Measurements from ENCODE around the gene CRELD2.

DNA sequence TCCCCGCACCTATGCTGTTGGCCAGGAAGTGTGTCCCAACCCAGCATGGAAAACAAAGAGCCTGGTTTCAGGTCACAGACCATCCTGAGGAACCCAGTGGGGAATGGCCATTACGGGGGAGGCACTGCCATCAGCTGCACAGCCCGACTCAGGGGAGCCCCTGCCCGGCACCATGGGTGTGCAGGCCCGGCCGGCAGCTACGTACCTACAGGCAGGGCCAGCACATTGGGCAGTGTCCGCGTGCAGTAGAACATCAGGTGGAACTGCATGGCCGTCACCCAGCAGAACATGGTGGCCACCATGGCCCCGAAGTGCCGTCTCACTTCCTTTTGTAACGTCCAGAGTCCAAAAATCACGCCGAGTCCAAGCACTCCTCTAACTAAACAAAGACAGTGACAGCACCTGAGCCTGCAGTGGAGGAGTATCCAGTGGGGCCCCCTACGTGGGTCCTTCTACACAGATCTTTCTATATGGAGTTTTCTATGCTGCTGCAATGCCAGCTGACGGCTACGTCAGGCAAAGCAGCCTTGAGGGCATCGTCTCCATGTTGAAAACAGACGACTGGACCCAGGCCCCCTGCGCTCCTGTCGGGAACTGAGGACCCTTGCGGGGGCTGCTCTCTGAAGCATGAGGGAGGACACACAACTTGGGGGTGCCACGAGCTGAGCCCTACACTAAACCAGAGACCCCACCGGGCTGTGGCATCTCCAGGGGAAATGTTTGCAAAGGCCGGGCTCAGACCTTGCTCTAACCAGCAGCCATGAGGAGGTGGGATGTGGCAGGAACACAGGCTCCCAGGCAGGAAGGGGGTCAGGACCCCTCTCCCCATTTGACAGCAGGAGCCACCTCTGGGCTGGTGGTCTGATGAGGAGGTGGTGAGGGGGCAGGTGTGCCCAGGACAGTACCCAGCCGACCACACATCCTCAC lies 7.9 kb upstream of the CRELD2 start:
- no peak for TF ChIP-seq POLR2AphosphoS5 (IDR thresholded peaks at IDR 0.05)
- no peak for TF ChIP-seq POLR2A (IDR thresholded peaks at IDR 0.05; ENCODE audit: low read depth)
